Colonic mucosa (tissue), 4 donors: ENCODE results near the gene REV3L. TPM values are rescaled to one million over a fixed set of nuclear protein-coding genes. Genes with fewer than 3 reads are reported as not detected.
"Not testable (repeated sequence)": the region's sequence is repeated elsewhere in the genome, so short reads cannot be mapped to it uniquely, and the experiment has no call there.

Source experiments
- DNase-seq: peaks from one replicate; pipeline ENCODE4 v3.0.0-alpha.2; 2020
- H3K27ac ChIP-seq: fragments of 200-600 bp; one replicate; pipeline ENCODE4 v1.8.0; 2021
- H3K27me3 ChIP-seq: fragments of 200-600 bp; one replicate; pipeline ENCODE4 v1.8.0; 2021
- H3K36me3 ChIP-seq: fragments of 200-600 bp; one replicate; pipeline ENCODE4 v1.8.0; 2021
- H3K4me1 ChIP-seq: fragments of 200-600 bp; one replicate; pipeline ENCODE4 v1.8.0; 2021; ENCODE audit warnings: mild to moderate bottlenecking
- H3K4me3 ChIP-seq: fragments of 200-600 bp; one replicate; pipeline ENCODE4 v1.8.0; 2021
- H3K9ac ChIP-seq, 2 donors: one replicate each; pipeline ENCODE4 v1.7.0; 2013; ENCODE audit warnings: control low read depth in 2 of 2, low read depth in 2 of 2, low read length in 2 of 2
- H3K9me3 ChIP-seq: fragments of 200-600 bp; one replicate; pipeline ENCODE4 v1.8.0; 2021
- CTCF ChIP-seq: fragments of 200-600 bp; IDR thresholded peaks from one replicate; pipeline ENCODE4 v1.8.0; 2022; ENCODE audit warnings: antibody characterized with exemption, mild to moderate bottlenecking
- intact Hi-C: fragments of 100-400 bp; cut with DNase I; formaldehyde crosslinking; loops from one replicate; pipeline ENCODE4 v1.14.1; 2022
- total RNA-seq, 2 donors: library from RNA; stranded (reverse); fragmentation: NEBNext Ultra II Directional in 1 of 2; extraction: Animal tissue kit (Norgen Biotek cat#: 25700) in 1 of 2; gene quantifications; one replicate each; pipeline ENCODE4 v1.2.1, GENCODE V29; 2021
- donor health status: healthy.
- donor health status: DM: no; HTN: no; CAD: no.
- donor health status: DM: no; HTN: no; CAD: no.

Gene REV3L
- total RNA-seq, 2 donors from 2014 or later: 16.7 to 20.8 TPM

GRCh38 chr6:111258010-111258409 is 225.0 kb downstream of the REV3L start:
- H3K9me3 ChIP-seq: no peaks in the 10 kb centered on the region
- H3K9ac ChIP-seq: no peak overlapping the region
- TF ChIP-seq CTCF: no peak
- intact Hi-C loops: loop anchor here (5.0 to 10.0 kb wide), 2 partner anchors 217 to 784 kb away; no protein-coding TSS in a partner anchor
- no peaks in the 10 kb centered on the region for H3K27me3 ChIP-seq
- H3K36me3 ChIP-seq: no peaks in the 10 kb centered on the region
- no peak overlapping the region for H3K27ac ChIP-seq
- H3K4me1 ChIP-seq: peaks cover 8% of the 10 kb centered on the region
- DNase-seq: no peak
- H3K4me3 ChIP-seq: no peak overlapping the region

DNA sequence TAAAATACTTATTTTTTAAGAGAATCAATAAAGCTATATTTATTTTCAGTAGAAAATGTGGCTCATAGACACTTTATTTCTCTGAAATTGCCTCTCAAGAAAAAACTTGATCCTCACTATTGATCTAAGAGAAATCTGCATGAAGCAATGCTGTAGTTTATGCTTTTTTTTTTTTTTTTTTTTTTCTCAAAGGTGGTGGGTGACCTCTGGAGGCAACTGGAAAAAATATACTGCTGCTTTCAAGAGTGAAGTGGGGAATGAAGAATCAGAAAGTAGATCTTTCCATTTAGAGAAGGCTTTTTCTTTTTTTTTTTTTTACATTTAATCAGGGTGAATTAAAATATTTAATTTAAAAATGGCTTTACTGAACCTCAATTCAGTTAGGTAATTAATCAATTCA is 226.4 kb downstream of the REV3L start:
- intact Hi-C loops: loop anchor here (5.0 to 10.0 kb wide), 2 partner anchors 218 to 786 kb away; no protein-coding TSS in a partner anchor
- no peaks in the 10 kb centered on the region for H3K27me3 ChIP-seq
- H3K36me3 ChIP-seq: no peaks in the 10 kb centered on the region
- no peak for TF ChIP-seq CTCF
- no peak overlapping the region for H3K4me3 ChIP-seq
- H3K4me1 ChIP-seq: peaks cover 8% of the 10 kb centered on the region
- no peaks in the 10 kb centered on the region for H3K9me3 ChIP-seq
- no peak for DNase-seq
- H3K9ac ChIP-seq: no peak overlapping the region
- H3K27ac ChIP-seq: no peak overlapping the region

- not testable (repeated sequence) for H3K36me3 ChIP-seq, H3K27ac ChIP-seq, H3K4me3 ChIP-seq, DNase-seq, H3K4me1 ChIP-seq, H3K9me3 ChIP-seq, H3K9ac ChIP-seq, H3K27me3 ChIP-seq
- intact Hi-C loops: loop anchor here (5.0 to 10.0 kb wide), 2 partner anchors 219 to 786 kb away; no protein-coding TSS in a partner anchor
Observed at GRCh38 chr6:111255838-111256237, 227.2 kb downstream of the REV3L start.

DNA sequence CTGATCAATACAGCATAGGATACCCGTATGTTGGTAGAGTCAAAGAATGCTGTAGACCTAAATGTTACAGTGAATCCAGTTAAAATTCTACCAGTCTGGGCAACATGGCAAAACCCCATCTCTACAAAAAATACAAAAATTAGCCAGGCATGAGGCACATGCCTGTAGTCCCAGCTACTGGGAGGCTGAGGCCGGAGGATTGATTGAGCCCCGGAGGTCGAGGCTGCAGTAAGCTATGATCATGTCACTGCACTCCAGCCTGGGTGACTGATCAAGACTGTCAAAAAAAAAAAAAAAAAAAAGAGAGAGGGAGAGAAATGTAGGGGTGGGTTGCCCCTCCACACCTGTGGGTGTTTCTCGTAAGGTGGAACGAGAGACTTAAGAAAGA is 228.2 kb downstream of the REV3L start:
- Histone ChIP-seq H3K36me3 (no peaks in the 10 kb centered on the region), H3K4me1 (no peaks in the 10 kb centered on the region), H3K9me3 (no peaks in the 10 kb centered on the region), H3K4me3 (no peak overlapping the region), H3K9ac (no peak overlapping the region), H3K27ac (no peak overlapping the region), H3K27me3 (no peaks in the 10 kb centered on the region)
- no peak for DNase-seq
- intact Hi-C loops: loop anchor here (5.0 to 10.0 kb wide), 2 partner anchors 220 to 788 kb away; no protein-coding TSS in a partner anchor
- TF ChIP-seq CTCF: no peak

- TF ChIP-seq CTCF: no peak
- intact Hi-C loops: loop anchor here (10.0 kb wide), 1 partner anchor 221 kb away; no protein-coding TSS in a partner anchor
- H3K4me3 ChIP-seq: no peak overlapping the region
- H3K27ac ChIP-seq: no peak overlapping the region
- no peak for DNase-seq
- H3K4me1 ChIP-seq: no peaks in the 10 kb centered on the region
- no peaks in the 10 kb centered on the region for H3K9me3 ChIP-seq
- H3K9ac ChIP-seq: no peak overlapping the region
- no peaks in the 10 kb centered on the region for H3K27me3 ChIP-seq
- no peaks in the 10 kb centered on the region for H3K36me3 ChIP-seq
Observed at GRCh38 chr6:111254004-111254778, 228.8 kb downstream of the REV3L start.

DNA sequence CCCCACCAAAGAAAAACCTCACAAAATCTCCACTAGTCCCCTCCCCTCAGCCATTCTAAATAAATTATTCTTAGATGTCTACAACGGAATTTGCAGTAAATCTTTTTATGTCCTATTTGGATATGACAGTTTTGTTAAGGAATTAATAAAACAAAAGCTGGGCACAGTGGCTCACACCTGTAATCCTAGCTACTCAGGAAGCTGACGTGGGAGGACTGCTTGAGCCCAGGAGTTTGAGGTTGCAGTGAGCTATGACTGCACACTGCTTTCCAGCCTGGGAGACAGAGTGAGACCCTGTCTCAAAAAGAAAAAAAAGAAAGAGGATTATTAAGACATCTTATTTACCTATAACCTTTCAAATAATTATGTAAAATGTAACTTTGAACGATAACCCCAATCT is 230.3 kb downstream of the REV3L start:
- no peaks in the 10 kb centered on the region for H3K27me3 ChIP-seq
- no peak overlapping the region for H3K9ac ChIP-seq
- no peak for TF ChIP-seq CTCF
- no peak overlapping the region for H3K4me3 ChIP-seq
- H3K36me3 ChIP-seq: no peaks in the 10 kb centered on the region
- intact Hi-C loops: loop anchor here (10.0 kb wide), 1 partner anchor 222 kb away; no protein-coding TSS in a partner anchor
- H3K27ac ChIP-seq: no peak overlapping the region
- DNase-seq: no peak
- no peaks in the 10 kb centered on the region for H3K9me3 ChIP-seq
- no peaks in the 10 kb centered on the region for H3K4me1 ChIP-seq
